ENCODE data around the gene RBM28. TPM values are rescaled to one million over a fixed set of nuclear protein-coding genes. Genes with fewer than 3 reads are reported as not detected.

RBM28 gene
- total RNA-seq, 1 experiment from 2014 or later = 70.0 TPM

GRCh38 chr7:128303133-128303532, 40.6 kb downstream of the RBM28 start:
- H3K79me2 ChIP-seq (ENCODE audit: insufficient read depth, low read length) = no peaks in the 10 kb centered on the region
- H3K4ac ChIP-seq (ENCODE audit: low read depth, low read length) = no peak overlapping the region
- DNase-seq = no peak
- no peak overlapping the region for H3K27ac Mint-ChIP-seq
- H3K18ac ChIP-seq (ENCODE audit: insufficient read length, low read depth, low read length) = no peak overlapping the region
- H3K56ac ChIP-seq (ENCODE audit: insufficient read length, low read depth, low read length) = no peak overlapping the region
- peaks cover 0 to 1% of the 10 kb centered on the region in 2 experiments; a peak in 2 of 5 replicates for H3K9me3 Mint-ChIP-seq
- no peak overlapping the region for H2BK12ac ChIP-seq (ENCODE audit: insufficient read length, low read depth, low read length)
- no peak overlapping the region for H2BK15ac ChIP-seq (ENCODE audit: low read depth, low read length)
- H2BK120ac ChIP-seq (ENCODE audit: low read depth, low read length, poor library complexity, severe bottlenecking) = no peak overlapping the region
- peaks cover 20 to 47% (median 34%) of the 10 kb centered on the region in 3 experiments for H3K36me3 Mint-ChIP-seq (ENCODE audit: insufficient read depth in 1 of 3, low read depth in 3 of 3)
- H2AFZ ChIP-seq (ENCODE audit: low read length) = no peak overlapping the region
- H3K27me3 ChIP-seq (ENCODE audit: insufficient read depth, low read length) = no peaks in the 10 kb centered on the region
- no peak overlapping the region for H4K91ac ChIP-seq (ENCODE audit: insufficient read length, low read depth, low read length)
- H3K23ac ChIP-seq (ENCODE audit: insufficient read length, low read depth, low read length) = no peak overlapping the region
- no peak overlapping the region for H3K14ac ChIP-seq (ENCODE audit: insufficient read depth, low read length)
- no CpG with 5 or more reads among the region's 2 CpGs for WGBS (ENCODE audit: extremely low coverage, insufficient read length, low lambda C conversion rate)
- no peak overlapping the region for H4K5ac ChIP-seq (ENCODE audit: insufficient read length, low read depth, low read length)
- H3K4me1 Mint-ChIP-seq = peaks cover 33 to 35% of the 10 kb centered on the region in 2 experiments
- no peak overlapping the region for H3K9ac ChIP-seq (ENCODE audit: extremely low read depth, insufficient read length, low read length)
- peaks cover 11% of the 10 kb centered on the region; the same call in 1 of the 2 replicates for H3K4me1 ChIP-seq (ENCODE audit: insufficient read depth, low read length)
- no peak overlapping the region for H3T11ph ChIP-seq (ENCODE audit: low read length)
- no peak overlapping the region for H2BK5ac ChIP-seq (ENCODE audit: insufficient read length, low read length)
- TF ChIP-seq CTCF (conservative IDR thresholded peaks at IDR 0.05) = no peak
- no peak overlapping the region for H2BK20ac ChIP-seq (ENCODE audit: low read depth, low read length, poor library complexity, severe bottlenecking)
- H3K27ac ChIP-seq (ENCODE audit: insufficient read length, low read depth, low read length) = no peak overlapping the region
- H3K4me3 Mint-ChIP-seq = no peak overlapping the region
- H2AK5ac ChIP-seq (ENCODE audit: insufficient read length, low read length) = no peak overlapping the region
- H3K23me2 ChIP-seq (ENCODE audit: insufficient read length, low read depth, low read length, poor library complexity, severe bottlenecking) = no peaks in the 10 kb centered on the region
- no peaks in the 10 kb centered on the region for H3K79me1 ChIP-seq (ENCODE audit: insufficient read depth, low read depth, low read length, poor library complexity, severe bottlenecking)
- H4K20me1 ChIP-seq (ENCODE audit: control insufficient read depth, insufficient read depth, insufficient read length) = no peaks in the 10 kb centered on the region
- H3K9me3 ChIP-seq (ENCODE audit: control insufficient read depth, low read depth, low read length) = no peaks in the 10 kb centered on the region
- no peaks in the 10 kb centered on the region for H3K27me3 Mint-ChIP-seq (ENCODE audit: low read depth)
- no peak overlapping the region for H4K8ac ChIP-seq (replicated peaks; ENCODE audit: insufficient read length, low read depth, low read length)
- no peak overlapping the region for H3K4me2 ChIP-seq (ENCODE audit: insufficient read depth, insufficient read length, low read length)
